ENCODE data around the gene ING3. TPM values are rescaled to one million over a fixed set of nuclear protein-coding genes. Genes with fewer than 3 reads are reported as not detected.

ING3 gene
- total RNA-seq, 8 experiments from 2014 or later: 9.2 to 30.6 (median 15.8) TPM

DNA sequence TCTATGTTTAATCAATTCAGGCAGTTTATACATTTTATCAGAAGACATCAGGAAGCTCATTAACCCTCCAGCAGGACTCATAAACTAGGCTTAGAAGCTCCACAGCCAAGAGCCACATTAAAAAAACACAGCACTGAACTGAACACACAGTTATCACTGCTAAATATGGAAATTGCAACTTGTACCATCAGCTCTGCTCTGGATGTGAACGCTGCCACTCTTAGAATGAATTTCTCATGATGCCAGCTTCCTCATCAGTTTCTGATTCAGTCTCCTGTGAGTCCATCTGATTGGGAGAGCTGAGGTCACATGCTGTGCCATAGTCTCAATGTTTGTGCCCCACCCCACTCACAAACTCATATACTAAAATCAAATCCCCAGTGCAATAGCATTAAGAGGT lies 17.1 kb upstream of the ING3 start:
- H3K4me3 ChIP-seq: no peak overlapping the region
- H3K4me1 ChIP-seq (replicated peaks in 1 of 2): no peaks in the 10 kb centered on the region
- in situ Hi-C loops (cut with MboI; ENCODE audit: low pct_unique_long_range_greater_than_20kb in 2 of 9, low sequenced_read_pairs in 9 of 9, unreplicated experiment in 9 of 9): loop anchor here in 3 of 9 experiments (10.0 to 25.0 kb wide), 2 partner anchors 121 to 129 kb away; no protein-coding TSS in a partner anchor
- H3K27ac ChIP-seq: no peak overlapping the region
- ATAC-seq (replicated peaks in 6 of 8): no peak
- WGBS, 10 experiments: 0 to 100% (median 93%) methylated on average over 1 of the region's 1 CpG; no CpG with 5 or more reads in 4 of the 10 experiments

GRCh38 chr7:120939345-120939744 lies 11.2 kb upstream of the ING3 start:
- in situ Hi-C loops (cut with MboI; ENCODE audit: low pct_unique_long_range_greater_than_20kb in 2 of 9, low sequenced_read_pairs in 9 of 9, unreplicated experiment in 9 of 9): loop anchor here in 3 of 9 experiments (10.0 to 25.0 kb wide), 2 partner anchors 127 to 135 kb away; no protein-coding TSS in a partner anchor
- H3K27ac ChIP-seq: no peak overlapping the region
- H3K4me3 ChIP-seq: no peak overlapping the region
- H3K4me1 ChIP-seq (replicated peaks in 1 of 2): no peaks in the 10 kb centered on the region
- ATAC-seq (replicated peaks in 6 of 8): no peak
- 41 to 87% (median 77%) methylated on average over 1 to 3 of the region's 3 CpGs for WGBS, 10 experiments

DNA sequence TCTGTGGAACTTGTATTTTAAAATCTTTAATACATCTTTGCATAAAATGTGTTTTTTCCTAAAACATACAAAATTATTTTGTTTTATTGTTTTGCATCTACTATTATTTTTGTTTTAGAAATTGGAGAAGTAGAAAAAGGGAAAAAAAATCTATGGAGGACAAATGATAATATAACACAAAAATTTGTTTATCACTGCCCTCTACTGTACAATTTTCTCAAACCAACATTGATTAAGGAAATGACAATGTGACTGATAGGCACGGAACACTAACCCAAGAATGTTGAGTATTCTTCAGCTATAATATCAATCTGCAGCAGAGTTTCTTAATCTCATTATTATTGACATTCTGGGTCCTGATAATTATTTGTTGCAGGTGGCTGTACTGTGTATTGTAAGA lies 9.5 kb upstream of the ING3 start:
- in situ Hi-C loops (cut with MboI; ENCODE audit: low pct_unique_long_range_greater_than_20kb in 2 of 9, low sequenced_read_pairs in 9 of 9, unreplicated experiment in 9 of 9): loop anchor here in 2 of 9 experiments (25.0 kb wide), 1 partner anchor 129 kb away; no protein-coding TSS in a partner anchor
- Histone ChIP-seq H3K27ac (no peak overlapping the region), H3K4me1 (replicated peaks in 1 of 2) (peaks cover 0 to 3% of the 10 kb centered on the region in 2 donors), H3K4me3 (no peak overlapping the region)
- 0 to 100% (median 47%) methylated on average over 1 of the region's 1 CpG; no CpG with 5 or more reads in 2 of the 10 experiments for WGBS, 10 experiments
- peak in 3 of 8 experiments; percentile 47 to 67 (median 49) for ATAC-seq (replicated peaks in 6 of 8)

- Histone ChIP-seq H3K4me3 (no peak overlapping the region), H3K27ac (no peak overlapping the region), H3K4me1 (replicated peaks in 1 of 2) (peaks cover 0 to 3% of the 10 kb centered on the region in 2 donors)
- ATAC-seq (replicated peaks in 6 of 8): no peak
- in situ Hi-C loops (cut with MboI; ENCODE audit: low pct_unique_long_range_greater_than_20kb in 2 of 9, low sequenced_read_pairs in 9 of 9, unreplicated experiment in 9 of 9): loop anchor here in 2 of 9 experiments (25.0 kb wide), 1 partner anchor 130 kb away; no protein-coding TSS in a partner anchor
- 32 to 90% (median 47%) methylated on average over 2 to 3 of the region's 3 CpGs; no CpG with 5 or more reads in 3 of the 10 experiments for WGBS, 10 experiments
These were observed 8.7 kb upstream of the ING3 start for GRCh38 chr7:120941856-120942255.

GRCh38 chr7:120942861-120943260 lies 7.7 kb upstream of the ING3 start:
- in situ Hi-C loops (cut with MboI; ENCODE audit: low pct_unique_long_range_greater_than_20kb in 2 of 9, low sequenced_read_pairs in 9 of 9, unreplicated experiment in 9 of 9): loop anchor here in 2 of 9 experiments (25.0 kb wide), 1 partner anchor 131 kb away; no protein-coding TSS in a partner anchor
- ATAC-seq (replicated peaks in 6 of 8): no peak
- WGBS, 10 experiments: 44 to 100% (median 88%) methylated on average over 1 of the region's 1 CpG; no CpG with 5 or more reads in 1 of the 10 experiments
- Histone ChIP-seq H3K4me1 (replicated peaks in 1 of 2) (peaks cover 0 to 3% of the 10 kb centered on the region in 2 donors), H3K27ac (no peak overlapping the region), H3K4me3 (no peak overlapping the region)

GRCh38 chr7:120944826-120945562 lies 5.6 kb upstream of the ING3 start:
- Histone ChIP-seq H3K27ac (no peak overlapping the region), H3K4me3 (no peak overlapping the region), H3K4me1 (replicated peaks in 1 of 2) (peaks cover 0 to 3% of the 10 kb centered on the region in 2 donors)
- in situ Hi-C loops (cut with MboI; ENCODE audit: low pct_unique_long_range_greater_than_20kb in 2 of 9, low sequenced_read_pairs in 9 of 9, unreplicated experiment in 9 of 9): loop anchor here in 2 of 9 experiments (25.0 kb wide), 1 partner anchor 133 kb away; no protein-coding TSS in a partner anchor
- ATAC-seq (replicated peaks in 6 of 8): no peak
- WGBS, 10 experiments: 50 to 100% (median 75%) methylated on average over 1 to 6 of the region's 6 CpGs

GRCh38 chr7:120947980-120948379 lies 2.6 kb upstream of the ING3 start:
- Histone ChIP-seq H3K4me1 (replicated peaks in 1 of 2) (peaks cover 5 to 9% of the 10 kb centered on the region in 2 donors), H3K27ac (no peak overlapping the region), H3K4me3 (no peak overlapping the region)
- no peak for ATAC-seq (replicated peaks in 6 of 8)
- in situ Hi-C loops (cut with MboI; ENCODE audit: low pct_unique_long_range_greater_than_20kb in 2 of 9, low sequenced_read_pairs in 9 of 9, unreplicated experiment in 9 of 9): loop anchor here in 2 of 9 experiments (25.0 kb wide), 1 partner anchor 136 kb away; no protein-coding TSS in a partner anchor

GRCh38 chr7:120949393-120949911 lies 1.1 kb upstream of the ING3 start:
- Histone ChIP-seq H3K4me3 (peak overlapping the region; percentile 55 to 78 (median 71)), H3K27ac (no peak overlapping the region), H3K4me1 (replicated peaks in 1 of 2) (peaks cover 5 to 9% of the 10 kb centered on the region in 2 donors)
- no peak for ATAC-seq (replicated peaks in 6 of 8)
- 31 to 60% (median 42%) methylated on average over 6 to 8 of the region's 8 CpGs for WGBS, 10 experiments
- in situ Hi-C loops (cut with MboI; ENCODE audit: low pct_unique_long_range_greater_than_20kb in 2 of 9, low sequenced_read_pairs in 9 of 9, unreplicated experiment in 9 of 9): loop anchor here in 2 of 9 experiments (25.0 kb wide), 1 partner anchor 137 kb away; no protein-coding TSS in a partner anchor

DNA sequence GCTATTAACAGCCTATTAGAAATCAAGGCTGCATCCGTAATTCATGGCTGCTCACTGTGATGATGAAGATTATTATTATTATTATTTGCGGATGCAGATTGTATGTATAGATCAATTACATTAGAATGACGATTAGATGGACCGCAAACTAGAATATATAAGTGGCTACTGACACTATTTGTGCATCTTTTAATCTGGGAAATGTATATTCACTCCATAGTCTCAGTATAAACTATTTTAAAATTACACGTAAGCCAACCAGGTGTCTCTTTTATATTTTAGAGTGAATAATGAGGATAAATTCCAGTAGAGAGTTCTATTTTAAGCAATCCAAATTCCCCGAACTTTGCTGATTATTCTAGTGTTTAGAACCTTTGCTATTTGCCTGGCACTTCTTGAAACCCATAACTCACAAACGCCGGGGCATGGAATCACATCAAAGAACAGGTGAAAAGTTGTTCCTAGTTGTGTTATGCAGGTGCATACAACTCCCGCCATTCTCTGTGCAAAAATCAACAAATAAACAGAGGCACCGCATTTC lies 509 bp upstream of the ING3 start:
- ATAC-seq (replicated peaks in 6 of 8): no peak
- 0 to 12% (median 7%) methylated on average over 1 to 10 of the region's 10 CpGs for WGBS, 10 experiments
- Histone ChIP-seq H3K4me3 (peak overlapping the region; percentile 55 to 78 (median 71)), H3K4me1 (replicated peaks in 1 of 2) (peaks cover 5 to 6% of the 10 kb centered on the region in 2 donors), H3K27ac (no peak overlapping the region)
- in situ Hi-C loops (cut with MboI; ENCODE audit: low pct_unique_long_range_greater_than_20kb in 2 of 9, low sequenced_read_pairs in 9 of 9, unreplicated experiment in 9 of 9): loop anchor here in 2 of 9 experiments (25.0 kb wide), 1 partner anchor 138 kb away; no protein-coding TSS in a partner anchor

DNA sequence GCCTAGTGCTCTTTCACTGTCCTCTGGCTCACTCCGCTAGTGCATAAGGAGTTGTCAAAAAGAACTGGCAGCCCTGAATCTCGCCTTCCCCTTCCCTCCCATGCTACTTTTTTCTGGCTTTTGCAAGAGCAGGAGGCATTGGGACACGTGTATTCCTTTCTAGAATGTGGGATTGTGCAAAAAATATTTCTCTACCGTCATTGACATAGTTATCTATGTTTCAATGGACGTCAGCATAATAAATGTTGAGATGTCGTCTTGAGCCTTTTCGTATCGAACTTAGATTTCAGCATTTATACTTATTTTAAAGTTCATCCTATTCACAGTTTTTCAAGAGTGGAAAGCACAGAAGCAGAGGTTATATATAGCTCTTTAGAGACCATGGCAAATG lies 727 bp downstream of the ING3 start:
- in situ Hi-C loops (cut with MboI; ENCODE audit: low pct_unique_long_range_greater_than_20kb in 2 of 9, low sequenced_read_pairs in 9 of 9, unreplicated experiment in 9 of 9): no loop called here
- Histone ChIP-seq H3K27ac (peak overlapping the region in 1 of 2 donors; percentile 99), H3K4me3 (peak overlapping the region; percentile 58 to 78 (median 71)), H3K4me1 (replicated peaks in 1 of 2) (peaks cover 5 to 6% of the 10 kb centered on the region in 2 donors)
- no peak for ATAC-seq (replicated peaks in 6 of 8)
- 0 to 40% (median 18%) methylated on average over 1 to 8 of the region's 8 CpGs for WGBS, 10 experiments

- in situ Hi-C loops (cut with MboI; ENCODE audit: low pct_unique_long_range_greater_than_20kb in 2 of 9, low sequenced_read_pairs in 9 of 9, unreplicated experiment in 9 of 9): no loop called here
- no peak for ATAC-seq (replicated peaks in 6 of 8)
- Histone ChIP-seq H3K27ac (no peak overlapping the region), H3K4me3 (peak overlapping the region; percentile 58 to 78 (median 71)), H3K4me1 (replicated peaks in 1 of 2) (peaks cover 5 to 6% of the 10 kb centered on the region in 2 donors)
- 14 to 100% (median 39%) methylated on average over 1 to 2 of the region's 2 CpGs; no CpG with 5 or more reads in 3 of the 10 experiments for WGBS, 10 experiments
These were observed 1.2 kb downstream of the ING3 start for GRCh38 chr7:120951826-120952225.

GRCh38 chr7:120955577-120956149 lies 5.1 kb downstream of the ING3 start:
- Histone ChIP-seq H3K4me1 (replicated peaks in 1 of 2) (peaks cover 5 to 6% of the 10 kb centered on the region in 2 donors), H3K27ac (no peak overlapping the region), H3K4me3 (no peak overlapping the region)
- ATAC-seq (replicated peaks in 6 of 8): no peak
- in situ Hi-C loops (cut with MboI; ENCODE audit: low pct_unique_long_range_greater_than_20kb in 2 of 9, low sequenced_read_pairs in 9 of 9, unreplicated experiment in 9 of 9): no loop called here
- WGBS, 10 experiments: 71 to 100% (median 90%) methylated on average over 1 to 3 of the region's 3 CpGs

Data from motor neuron (in vitro differentiated cells).